IMR-90 (cell line): ENCODE measurements around the gene RAPGEF2. TPM values are rescaled to one million over a fixed set of nuclear protein-coding genes. Genes with fewer than 3 reads are reported as not detected.

Experiments used
- ATAC-seq: fragments of 200-7000 bp; cut with Tn5 transposase; 2 replicates; pipeline ENCODE4 v1.9.1; 2020; ENCODE audit warnings: low read depth, mild to moderate bottlenecking, moderate library complexity
- BruUV-seq: library from RNA; stranded (reverse); fragments of 400-500 nt; replicated peaks from 2 replicates; lab custom pipeline; 2021; lab: Mats Ljungman, UMichigan
- CTCF ChIA-PET: fragments of 300-600 bp; formaldehyde crosslinking; extraction: SDS; loops from one replicate; lab custom pipeline; 2021; ENCODE audit warnings: antibody characterized with exemption; lab: Yijun Ruan, JAX
- POLR2A ChIA-PET: fragments of 300-600 bp; sonication (Branson Sonifier 250); formaldehyde crosslinking; loops from one replicate; lab custom pipeline; 2022; ENCODE audit warnings: antibody characterized with exemption; ENCODE audit not compliant: unreplicated experiment; lab: Charles Lee
- DNase-seq: peaks from one replicate; pipeline ENCODE4 v3.0.0; 2013
- H2AFZ ChIP-seq: replicated peaks from 2 replicates; pipeline ENCODE3; 2013; ENCODE audit warnings: low read length, mild to moderate bottlenecking; ENCODE audit not compliant: poor library complexity
- H2AK5ac ChIP-seq: 2 replicates; pipeline ENCODE4 v1.6.1; 2013; ENCODE audit warnings: low read depth, low read length, inconsistent platforms
- H2AK9ac ChIP-seq: replicated peaks from 2 replicates; pipeline ENCODE3; 2013; ENCODE audit warnings: mild to moderate bottlenecking, low read depth, low read length, moderate library complexity; ENCODE audit not compliant: poor library complexity
- H2BK120ac ChIP-seq: 2 replicates; pipeline ENCODE4 v1.6.1; 2013; ENCODE audit warnings: low read depth, low read length, inconsistent platforms
- H2BK15ac ChIP-seq: 3 replicates; pipeline ENCODE4 v1.6.1; 2013; ENCODE audit warnings: low read depth, low read length, inconsistent platforms
- H2BK20ac ChIP-seq: 2 replicates; pipeline ENCODE4 v1.6.1; 2013; ENCODE audit warnings: low read depth, mild to moderate bottlenecking, inconsistent platforms, low read length, moderate library complexity
- H2BK5ac ChIP-seq: 2 replicates; pipeline ENCODE4 v1.6.1; 2013; ENCODE audit warnings: mild to moderate bottlenecking, low read depth, low read length, inconsistent platforms; ENCODE audit not compliant: poor library complexity, severe bottlenecking
- H3K14ac ChIP-seq: replicated peaks from 2 replicates; pipeline ENCODE4 v1.6.1; 2013; ENCODE audit warnings: low read depth, low read length, inconsistent platforms
- H3K18ac ChIP-seq: 2 replicates; pipeline ENCODE4 v1.6.1; 2013; ENCODE audit warnings: low read depth, low read length, control low read depth
- H3K23ac ChIP-seq: 2 replicates; pipeline ENCODE4 v1.6.1; 2013; ENCODE audit warnings: low read depth, low read length, inconsistent platforms
- H3K27ac ChIP-seq: 2 replicates; pipeline ENCODE4 v1.5.1; 2013; ENCODE audit warnings: mild to moderate bottlenecking, control low read depth, low read length; ENCODE audit not compliant: insufficient read depth
- H3K27me3 ChIP-seq: 2 replicates; pipeline ENCODE4 v1.6.1; 2013; ENCODE audit warnings: low read length; ENCODE audit not compliant: control insufficient read depth, insufficient read depth
- H3K36me3 ChIP-seq: 2 replicates; pipeline ENCODE4 v1.6.1; 2013; ENCODE audit warnings: low read length, mixed read lengths; ENCODE audit not compliant: control insufficient read depth, insufficient read depth
- H3K4ac ChIP-seq: 2 replicates; pipeline ENCODE4 v1.6.1; 2013; ENCODE audit warnings: low read depth, low read length, inconsistent platforms
- H3K4me1 ChIP-seq: 2 replicates; pipeline ENCODE4 v1.6.1; 2013; ENCODE audit warnings: low read length, mixed read lengths; ENCODE audit not compliant: control insufficient read depth, insufficient read depth
- H3K4me2 ChIP-seq: 2 replicates; pipeline ENCODE4 v1.6.1; 2013; ENCODE audit warnings: low read depth, mild to moderate bottlenecking, control low read depth, low read length, moderate library complexity
- H3K4me3 ChIP-seq: 2 replicates; pipeline ENCODE4 v1.5.1; 2013; ENCODE audit warnings: low read depth, mild to moderate bottlenecking, control low read depth, low read length, moderate library complexity; ENCODE audit not compliant: insufficient read depth
- H3K56ac ChIP-seq: 2 replicates; pipeline ENCODE4 v1.6.1; 2013; ENCODE audit warnings: low read length, inconsistent platforms; ENCODE audit not compliant: insufficient read depth; ENCODE audit errors: extremely low read depth
- H3K79me1 ChIP-seq, 2 experiments: 2 replicates each; pipeline ENCODE4 v1.6.1; 2013; ENCODE audit warnings: low read length in 2 of 2, inconsistent platforms in 1 of 2, low read depth in 1 of 2
- H3K9ac ChIP-seq: 2 replicates; pipeline ENCODE4 v1.6.1; 2013; ENCODE audit warnings: low read depth, low read length, control low read depth
- H3K9me1 ChIP-seq: 2 replicates; pipeline ENCODE4 v1.6.1; 2013; ENCODE audit warnings: low read length, inconsistent platforms; ENCODE audit not compliant: insufficient read depth
- H3K9me3 ChIP-seq: 2 replicates; pipeline ENCODE4 v1.6.1; 2013; ENCODE audit warnings: low read length; ENCODE audit not compliant: control insufficient read depth, insufficient read depth
- H4K20me1 ChIP-seq: 2 replicates; pipeline ENCODE4 v1.6.1; 2013; ENCODE audit warnings: low read length, inconsistent platforms; ENCODE audit not compliant: insufficient read depth
- H4K5ac ChIP-seq: 2 replicates; pipeline ENCODE4 v1.6.1; 2013; ENCODE audit warnings: mild to moderate bottlenecking, low read depth, low read length, control low read depth
- H4K8ac ChIP-seq, 2 experiments: 2 replicates each; pipeline ENCODE4 v1.6.1; 2013; ENCODE audit warnings: low read depth in 2 of 2, low read length in 2 of 2, control low read depth in 1 of 2, inconsistent platforms in 1 of 2
- H4K91ac ChIP-seq: 2 replicates; pipeline ENCODE4 v1.6.1; 2013; ENCODE audit warnings: low read depth, low read length, inconsistent platforms; ENCODE audit not compliant: insufficient read depth
- BHLHE40 ChIP-seq: fragments of 150-350 bp; IDR thresholded peaks from 2 replicates; pipeline ENCODE4 v1.6.1; 2016; ENCODE audit warnings: mild to moderate bottlenecking, low read depth, low read length
- CEBPB ChIP-seq: IDR thresholded peaks from 2 replicates; pipeline ENCODE4 v1.6.1; 2012; ENCODE audit warnings: low read depth, low read length, improper control_type of control experiment
- CTCF ChIP-seq: conservative IDR thresholded peaks from 2 replicates; pipeline ENCODE4 v1.5.1; 2012; ENCODE audit warnings: mild to moderate bottlenecking, low read depth, low read length, improper control_type of control experiment
- ELK1 ChIP-seq: fragments of 150-350 bp; IDR thresholded peaks from 2 replicates; pipeline ENCODE4 v1.6.1; 2016; ENCODE audit warnings: low read depth, mild to moderate bottlenecking, low read length, moderate library complexity, borderline replicate concordance
- MAFK ChIP-seq: IDR thresholded peaks from 2 replicates; pipeline ENCODE4 v1.6.1; 2012; ENCODE audit warnings: low read depth, low read length, improper control_type of control experiment
- MAZ ChIP-seq: IDR thresholded peaks from 2 replicates; pipeline ENCODE4 v1.6.1; 2012; ENCODE audit warnings: low read depth, mild to moderate bottlenecking, low read length, improper control_type of control experiment, moderate library complexity, borderline replicate concordance
- MXI1 ChIP-seq: IDR thresholded peaks from 2 replicates; pipeline ENCODE4 v1.6.1; 2012; ENCODE audit warnings: low read depth, mild to moderate bottlenecking, low read length, moderate library complexity, borderline replicate concordance
- NFE2L2 ChIP-seq: fragments of 150-350 bp; IDR thresholded peaks from 2 replicates; pipeline ENCODE4 v1.6.1; 2016; ENCODE audit warnings: low read depth, mild to moderate bottlenecking, low read length
- POLR2A ChIP-seq: IDR thresholded peaks from 2 replicates; pipeline ENCODE4 v1.6.1; 2012; ENCODE audit warnings: mild to moderate bottlenecking, low read depth, low read length
- RCOR1 ChIP-seq: IDR thresholded peaks from 2 replicates; pipeline ENCODE4 v1.6.1; 2012; ENCODE audit warnings: mild to moderate bottlenecking, low read length, improper control_type of control experiment; ENCODE audit not compliant: insufficient replicate concordance
- RFX5 ChIP-seq: IDR thresholded peaks from 2 replicates; pipeline ENCODE4 v1.8.0; 2012; ENCODE audit warnings: low read depth, mild to moderate bottlenecking, low read length, moderate library complexity
- SMC3 ChIP-seq: fragments of 150-350 bp; IDR thresholded peaks from 2 replicates; pipeline ENCODE4 v1.6.1; 2016; ENCODE audit warnings: low read depth, mild to moderate bottlenecking, antibody characterized with exemption, low read length, moderate library complexity
- WGBS, 2 experiments: methylation state at CpG; one replicate each; pipeline versions ENCODE4 v1.1.5 to v1.1.7; 2013; ENCODE audit warnings: missing lambda C conversion rate in 2 of 2; ENCODE audit not compliant: insufficient read length in 1 of 2; ENCODE audit errors: extremely low coverage in 2 of 2; 5-methylcytosine and 5-hydroxymethylcytosine counted together
- dilution Hi-C: fragments of 300-500 bp; cut with HindIII; formaldehyde crosslinking; loops from one replicate; pipeline ENCODE4 v1.14.3; 2018; ENCODE audit warnings: low sequenced_read_pairs; ENCODE audit not compliant: unreplicated experiment
- in situ Hi-C: fragments of 300-500 bp; cut with MboI; formaldehyde crosslinking; loops from 3 replicates; pipeline ENCODE4 v1.14.3; 2019; ENCODE audit warnings: low sequenced_read_pairs, inconsistent platforms, mixed read lengths
- intact Hi-C: fragments of 100-400 bp; cut with micrococcal nuclease; formaldehyde crosslinking; loops from 2 replicates; pipeline ENCODE4 v1.10.0; 2022
- polyA plus RNA-seq, 3 experiments: library from polyadenylated mRNA; depleted of rRNA; stranded (reverse); fragments of >200 nt; gene quantifications; 2 replicates each; pipeline ENCODE4 v1.2.3, GENCODE V29; 2012; ENCODE audit warnings: low replicate concordance in 1 of 3
- total RNA-seq: library from RNA; depleted of rRNA; stranded (reverse); fragments of >200 nt; gene quantifications from 2 replicates; pipeline ENCODE4 v1.2.3, GENCODE V29; 2012

Gene RAPGEF2
- total and polyA plus RNA-seq, 2 of the 4 experiments (the other 2 are of a cell fraction), result 27.6 to 109 TPM

GRCh38 chr4:159117564-159117963 lies 14.7 kb downstream of the RAPGEF2 start:
- Histone ChIP-seq H2BK5ac (no peak overlapping the region), H3K36me3 (no peaks in the 10 kb centered on the region), H3K4me2 (no peak overlapping the region), H3K9me3 (no peaks in the 10 kb centered on the region), H3K18ac (no peak overlapping the region), H3K14ac (no peak overlapping the region), H3K4me1 (no peaks in the 10 kb centered on the region), H4K20me1 (peaks cover 12% of the 10 kb centered on the region), H3K9ac (no peak overlapping the region), H2BK120ac (no peak overlapping the region), H2BK15ac (no peak overlapping the region), H3K27me3 (no peaks in the 10 kb centered on the region), H3K4me3 (no peak overlapping the region), H2AFZ (no peak overlapping the region), H2BK20ac (no peak overlapping the region), H2AK9ac (no peak overlapping the region), H4K8ac (no peak overlapping the region), H3K4ac (no peak overlapping the region), H3K9me1 (no peaks in the 10 kb centered on the region; the same call in 1 of the 2 replicates), H3K23ac (no peak overlapping the region), H3K79me1 (peaks cover 10 to 31% of the 10 kb centered on the region in 2 experiments; a peak in 3 of 4 replicates), H3K56ac (no peak overlapping the region), H2AK5ac (no peak overlapping the region), H4K5ac (no peak overlapping the region), H3K27ac (no peak overlapping the region), H4K91ac (no peak overlapping the region)
- WGBS, 2 experiments, result no CpG with 5 or more reads among the region's 2 CpGs
- ATAC-seq (no peak), DNase-seq (no peak)
- POLR2A ChIA-PET, result no interaction called here
- in situ Hi-C loops (no loop called here), intact Hi-C loops (no loop called here), dilution Hi-C loops (no loop called here)
- no TSS peak for BruUV-seq
- TF ChIP-seq SMC3 (no peak), POLR2A (no peak), MAZ (no peak), CEBPB (no peak), RCOR1 (no peak), NFE2L2 (no peak), BHLHE40 (no peak), RFX5 (no peak), MAFK (no peak), MXI1 (no peak), CTCF (no peak), ELK1 (no peak)
- CTCF ChIA-PET, result no interaction called here
